HepG2 (cell line): ENCODE measurements around the gene SEMA6B. TPM values are rescaled to one million over a fixed set of nuclear protein-coding genes. Genes with fewer than 3 reads are reported as not detected.

Source experiments
- AHDC1 ChIP-seq: sonication (generic); formaldehyde crosslinking; IDR thresholded peaks from 2 replicates; pipeline ENCODE4 v1.5.1; 2020; ENCODE audit warnings: mild to moderate bottlenecking, missing genetic modification reagents, borderline replicate concordance
- ATF4 ChIP-seq, 2 experiments: fragments of 450-650 bp in 1 of 2; sonication (generic) in 1 of 2; formaldehyde crosslinking; IDR thresholded peaks; 2 replicates each; pipeline versions ENCODE4 v1.5.0 to v1.8.0; 2020 to 2022; ENCODE audit warnings: mild to moderate bottlenecking in 1 of 2, missing genetic modification reagents in 1 of 2
- CENPT ChIP-seq: sonication (generic); formaldehyde crosslinking; IDR thresholded peaks from 2 replicates; pipeline ENCODE4 v1.8.0; 2022; ENCODE audit warnings: low read depth, mild to moderate bottlenecking, moderate library complexity, missing genetic modification reagents
- CHCHD3 ChIP-seq: sonication (generic); formaldehyde crosslinking; IDR thresholded peaks from 2 replicates; pipeline ENCODE4 v1.8.0; 2022; ENCODE audit warnings: mild to moderate bottlenecking, missing genetic modification reagents, moderate library complexity
- EP300 ChIP-seq, 3 experiments: sonication (generic) in 1 of 3; formaldehyde crosslinking in 1 of 3; IDR thresholded peaks; 2 replicates each; pipeline versions ENCODE4 v1.5.1 to v1.6.1; 2011 to 2020; ENCODE audit warnings: low read depth in 2 of 3, low read length in 2 of 3, borderline replicate concordance in 1 of 3, improper control_type of control experiment in 1 of 3, mild to moderate bottlenecking in 1 of 3, missing genetic modification reagents in 1 of 3, moderate library complexity in 1 of 3
- GFI1 ChIP-seq: sonication (generic); formaldehyde crosslinking; IDR thresholded peaks from 2 replicates; pipeline ENCODE4 v1.5.0; 2020; ENCODE audit warnings: missing genetic modification reagents, mild to moderate bottlenecking, borderline replicate concordance
- TRIM24 ChIP-seq: sonication (generic); formaldehyde crosslinking; IDR thresholded peaks from 2 replicates; pipeline ENCODE4 v1.8.0; 2022; ENCODE audit warnings: mild to moderate bottlenecking, missing genetic modification reagents
- ZMAT3 ChIP-seq: sonication (generic); formaldehyde crosslinking; conservative IDR thresholded peaks from 2 replicates; pipeline ENCODE4 v1.7.0; 2021; ENCODE audit warnings: missing genetic modification reagents
- ZNF142 ChIP-seq: sonication (generic); formaldehyde crosslinking; IDR thresholded peaks from 2 replicates; pipeline ENCODE4 v1.4.0; 2020; ENCODE audit warnings: missing genetic modification reagents
- polyA plus RNA-seq, 8 experiments: library from polyadenylated mRNA; depleted of rRNA in 3 of 8; stranded (reverse) in 7 of 8; unstranded in 1 of 8; fragments of >200 nt; fragmentation: Illumina TruSeq in 4 of 8; extraction: Trizol in 4 of 8; gene quantifications; 2 replicates each; pipeline versions ENCODE4 v1.2.1 to v1.2.3, GENCODE V29; 2011 to 2016; ENCODE audit warnings: low read depth in 4 of 8, missing spikeins in 1 of 8, mixed read lengths in 1 of 8; ENCODE audit not compliant: insufficient read depth in 1 of 8
- total RNA-seq, 5 experiments: library from RNA; depleted of rRNA; stranded (reverse); fragments of >200 nt; fragmentation: Illumina TruSeq; extraction: Trizol; gene quantifications; 2 replicates each; pipeline ENCODE4 v1.2.3, GENCODE V29; 2016; ENCODE audit warnings: low read depth in 1 of 5
- TF ChIP-seq, protein P1 (sequence below): sonication (generic); formaldehyde crosslinking; IDR thresholded peaks from 2 replicates; pipeline ENCODE4; 2020; ENCODE audit warnings: missing genetic modification reagents, mild to moderate bottlenecking, borderline replicate concordance

The SEMA6B gene
- total and polyA plus RNA-seq, 2 of the 13 experiments (the other 11 are each of a cell fraction or from before 2014, with no cell fraction given) = 45.5 to 67.1 TPM

- TF ChIP-seq ZNF142 (CRISPR knock-in tag) (0 out of 2 replicates have a peak, but pooled peaks have one; percentile 58), AHDC1 (CRISPR knock-in tag) (no peak), GFI1 (no peak; the same call in 1 of the 2 replicates), TRIM24 (no peak), ATF4 (CRISPR knock-in tag; IDR thresholded peaks at IDR 0.05) (0 out of 4 replicates have a peak, but pooled peaks of 1 of the 2 experiments have one; percentile 32), CENPT (CRISPR knock-in tag) (no peak), EP300 (IDR thresholded peaks at IDR 0.05; ENCODE audit: low read depth in 2 of 2, low read length in 2 of 2) (no peak), EP300 (CRISPR knock-in tag; IDR thresholded peaks at IDR 0.05; ENCODE audit: borderline replicate concordance) (no peak; the same call in 1 of the 2 replicates), ZMAT3 (peak; percentile 83; the same call in 1 of the 2 replicates), CHCHD3 (no peak)
- TF ChIP-seq, protein P1, sequence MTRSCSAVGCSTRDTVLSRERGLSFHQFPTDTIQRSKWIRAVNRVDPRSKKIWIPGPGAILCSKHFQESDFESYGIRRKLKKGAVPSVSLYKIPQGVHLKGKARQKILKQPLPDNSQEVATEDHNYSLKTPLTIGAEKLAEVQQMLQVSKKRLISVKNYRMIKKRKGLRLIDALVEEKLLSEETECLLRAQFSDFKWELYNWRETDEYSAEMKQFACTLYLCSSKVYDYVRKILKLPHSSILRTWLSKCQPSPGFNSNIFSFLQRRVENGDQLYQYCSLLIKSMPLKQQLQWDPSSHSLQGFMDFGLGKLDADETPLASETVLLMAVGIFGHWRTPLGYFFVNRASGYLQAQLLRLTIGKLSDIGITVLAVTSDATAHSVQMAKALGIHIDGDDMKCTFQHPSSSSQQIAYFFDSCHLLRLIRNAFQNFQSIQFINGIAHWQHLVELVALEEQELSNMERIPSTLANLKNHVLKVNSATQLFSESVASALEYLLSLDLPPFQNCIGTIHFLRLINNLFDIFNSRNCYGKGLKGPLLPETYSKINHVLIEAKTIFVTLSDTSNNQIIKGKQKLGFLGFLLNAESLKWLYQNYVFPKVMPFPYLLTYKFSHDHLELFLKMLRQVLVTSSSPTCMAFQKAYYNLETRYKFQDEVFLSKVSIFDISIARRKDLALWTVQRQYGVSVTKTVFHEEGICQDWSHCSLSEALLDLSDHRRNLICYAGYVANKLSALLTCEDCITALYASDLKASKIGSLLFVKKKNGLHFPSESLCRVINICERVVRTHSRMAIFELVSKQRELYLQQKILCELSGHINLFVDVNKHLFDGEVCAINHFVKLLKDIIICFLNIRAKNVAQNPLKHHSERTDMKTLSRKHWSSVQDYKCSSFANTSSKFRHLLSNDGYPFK = no peak
These were observed 27.8 kb downstream of the SEMA6B start (continued) for GRCh38 chr19:4531562-4532165.
